Nucleus accumbens (tissue), 56 donors: ENCODE data around the gene MGAT4C.
"Not testable (repeated sequence)": the region's sequence is repeated elsewhere in the genome, so short reads cannot be mapped to it uniquely, and the experiment has no call there.

Experiments
- DNase-seq, 56 donors: peaks; one replicate each; lab custom pipeline; 2025; lab: John Stamatoyannopoulos, UW

Gene MGAT4C

DNA sequence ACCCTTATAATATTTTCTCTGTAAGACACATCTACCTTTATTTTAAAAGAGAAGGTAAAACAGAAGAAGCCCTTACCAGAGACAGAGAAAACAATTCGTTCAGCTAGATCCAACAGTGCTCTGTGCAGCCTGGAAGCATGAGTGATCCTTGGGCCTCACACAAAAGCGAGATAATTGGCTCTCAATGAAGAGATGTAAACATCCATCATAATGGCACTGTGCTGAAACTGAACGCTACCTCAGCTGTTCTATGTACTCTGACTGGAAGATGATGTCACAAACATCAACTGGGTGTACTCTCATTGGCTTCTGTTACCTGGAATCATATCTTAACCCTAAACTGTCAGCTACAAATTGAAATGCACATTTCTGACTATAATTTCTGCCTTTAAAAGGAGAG is at the start of gene MGAT4C:
Gene MGAT4C, minus strand, starts transcription at position 229 of the 400 bp plus-strand sequence.
- peak in 1 of 56 donors; percentile 22 for DNase-seq

- DNase-seq, result not testable (repeated sequence)
Observed at GRCh38 chr12:86296396-86296795, 40.2 kb upstream of the MGAT4C start.

DNA sequence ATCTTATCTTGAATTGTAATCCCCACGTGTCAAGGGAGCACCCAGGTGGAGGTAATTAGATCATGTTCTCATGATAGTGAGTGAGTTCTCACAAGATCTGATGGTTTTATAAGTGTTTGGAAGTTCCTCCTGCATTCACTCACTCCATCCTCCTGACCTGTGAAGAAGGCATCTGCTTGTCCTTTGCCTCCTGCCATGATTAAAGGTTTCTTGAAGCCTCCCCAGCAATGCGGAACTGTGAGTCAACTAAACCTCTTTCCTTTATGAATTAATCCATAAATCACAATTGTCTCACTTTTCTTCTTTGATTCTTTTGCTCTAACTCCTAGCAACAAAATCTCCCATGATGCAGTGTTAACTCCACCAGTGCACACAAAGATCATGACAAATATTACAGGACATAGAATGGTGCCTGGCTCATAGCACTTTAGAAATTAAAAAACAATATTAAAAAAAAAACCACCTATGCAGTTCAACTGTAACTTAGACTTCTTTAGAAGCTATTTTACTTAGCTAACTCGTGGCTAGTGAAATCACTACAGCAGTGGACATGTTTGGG is 37.6 kb upstream of the MGAT4C start:
- DNase-seq, result no peak

DNA sequence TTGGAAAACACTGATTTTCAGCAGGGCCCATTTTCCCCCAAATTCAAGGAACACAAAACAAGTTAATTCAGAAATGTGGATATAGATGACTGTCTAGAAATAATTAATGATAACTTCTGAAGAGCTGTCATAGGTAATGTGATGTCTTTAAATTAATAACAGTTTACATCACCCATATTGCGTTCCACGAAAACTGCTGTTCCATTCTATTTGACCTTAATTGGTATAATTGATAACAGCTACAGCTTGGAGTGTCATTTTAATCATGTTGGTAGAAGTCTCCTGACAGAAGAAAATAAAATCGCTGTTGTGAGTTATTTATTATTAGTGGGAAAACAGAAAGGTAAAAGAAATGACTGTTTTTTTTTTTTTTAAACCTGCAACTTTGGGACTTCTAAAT is 36.3 kb upstream of the MGAT4C start:
- no peak for DNase-seq

- no peak for DNase-seq
Observed at GRCh38 chr12:86290615-86291014, 34.4 kb upstream of the MGAT4C start.

- DNase-seq, result no peak
Observed at GRCh38 chr12:86286119-86286518, 29.9 kb upstream of the MGAT4C start.

- no peak for DNase-seq
Observed at GRCh38 chr12:86283620-86284019, 27.4 kb upstream of the MGAT4C start.

- no peak for DNase-seq
Observed at GRCh38 chr12:86275356-86275755, 19.2 kb upstream of the MGAT4C start.

- no peak for DNase-seq
Observed at GRCh38 chr12:86265329-86265695, 9.1 kb upstream of the MGAT4C start.

DNA sequence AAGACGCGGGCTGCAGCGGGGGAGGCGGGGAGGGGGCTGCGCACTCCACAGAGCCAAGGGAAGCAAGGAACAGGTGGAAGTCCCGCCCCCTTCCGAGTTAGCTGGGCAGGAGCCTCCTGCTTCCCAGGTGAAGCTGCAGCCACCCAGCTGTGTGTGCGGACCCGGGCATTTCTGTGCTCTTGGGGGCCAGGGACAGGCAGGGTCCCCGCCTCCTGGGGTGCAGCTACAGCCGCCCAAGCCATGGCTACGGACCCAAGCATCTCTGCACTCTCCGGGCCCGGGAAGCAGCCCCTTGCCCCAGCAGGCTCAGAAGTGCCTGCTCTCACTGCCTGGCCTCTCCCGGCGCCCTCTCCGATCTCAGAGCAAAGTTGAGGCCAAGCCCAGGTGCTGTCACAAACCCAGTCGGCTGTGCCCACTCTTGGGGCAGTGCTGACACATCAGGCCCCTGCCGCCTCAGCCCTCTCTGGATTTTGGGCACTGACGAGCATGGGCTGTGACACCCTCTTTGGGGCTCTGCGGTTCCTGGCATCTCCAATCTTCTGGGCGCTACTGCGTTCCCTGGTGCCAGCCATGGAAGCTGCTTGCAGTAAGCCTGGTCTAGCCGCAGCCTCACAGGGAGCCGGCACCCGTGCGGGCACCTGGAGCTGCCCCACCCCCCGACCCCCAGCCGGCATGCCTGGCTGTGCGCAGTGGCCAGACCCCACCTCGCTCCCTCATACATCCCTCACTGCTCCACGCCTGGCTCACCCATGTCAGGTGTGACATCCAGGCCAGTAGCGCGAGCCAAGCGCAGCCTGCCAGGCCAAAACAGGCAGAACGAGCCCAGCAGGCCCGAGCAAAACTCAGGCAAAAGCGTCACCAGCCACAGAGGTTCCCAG is 8.5 kb upstream of the MGAT4C start:
- no peak for DNase-seq

GRCh38 chr12:86261578-86261977 is 5.4 kb upstream of the MGAT4C start:
- DNase-seq, result no peak

DNA sequence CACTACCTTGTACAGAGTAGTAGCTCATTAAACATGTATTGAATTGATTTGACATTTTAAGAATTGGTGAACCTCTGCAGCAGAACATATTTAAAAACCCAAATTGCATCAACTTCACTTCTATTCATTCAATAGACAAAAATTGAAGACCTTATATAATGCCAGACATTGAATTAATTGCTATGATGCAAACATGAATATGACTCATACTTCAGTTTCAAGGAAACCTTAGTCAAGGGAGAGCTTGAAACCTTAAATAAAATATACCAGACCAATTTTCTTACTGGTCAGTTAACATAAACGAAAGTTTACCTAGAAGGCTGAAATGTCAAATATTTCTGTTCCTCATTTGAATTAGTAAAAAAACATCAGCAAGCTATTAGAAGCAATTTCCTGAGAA is 5.0 kb upstream of the MGAT4C start:
- DNase-seq, result no peak

DNA sequence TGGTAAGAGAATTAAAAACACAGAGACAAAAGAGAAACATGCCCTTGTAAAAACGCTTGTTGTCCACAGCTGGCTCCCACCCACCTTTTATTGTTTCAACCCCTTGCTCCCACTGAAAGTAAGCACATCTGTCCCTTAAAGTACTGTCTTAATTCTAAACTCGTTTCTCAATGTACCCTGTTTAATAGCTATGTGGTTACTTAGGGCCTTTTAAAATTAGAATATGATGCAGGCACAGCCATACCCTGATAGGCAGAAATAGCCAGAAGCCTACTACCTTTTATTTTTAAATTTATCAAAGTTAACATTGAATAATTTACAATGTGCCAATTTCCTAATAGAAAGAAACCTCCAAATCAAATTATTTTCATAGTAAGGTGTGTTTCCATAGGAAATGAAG is 4.0 kb upstream of the MGAT4C start:
- DNase-seq, result no peak

DNA sequence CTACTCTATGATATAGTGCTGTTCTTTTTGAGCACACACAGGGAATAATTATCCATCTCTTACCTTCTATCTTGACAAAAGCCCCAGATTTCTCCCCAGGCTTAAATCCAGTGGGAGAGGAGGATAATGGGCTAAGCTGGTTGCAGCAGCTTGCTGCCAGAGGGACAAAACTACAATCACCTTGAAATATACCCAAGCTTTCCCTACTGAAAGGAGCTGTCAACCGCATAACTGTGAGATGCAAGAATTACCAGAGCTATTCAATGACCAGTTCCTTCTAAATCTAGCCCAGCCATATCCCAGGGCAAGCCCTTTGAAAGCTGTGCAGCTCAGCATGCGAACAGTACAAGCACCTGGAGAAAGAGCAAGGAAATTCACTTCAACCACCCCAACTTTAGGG is 943 bp upstream of the MGAT4C start:
- no peak for DNase-seq

DNA sequence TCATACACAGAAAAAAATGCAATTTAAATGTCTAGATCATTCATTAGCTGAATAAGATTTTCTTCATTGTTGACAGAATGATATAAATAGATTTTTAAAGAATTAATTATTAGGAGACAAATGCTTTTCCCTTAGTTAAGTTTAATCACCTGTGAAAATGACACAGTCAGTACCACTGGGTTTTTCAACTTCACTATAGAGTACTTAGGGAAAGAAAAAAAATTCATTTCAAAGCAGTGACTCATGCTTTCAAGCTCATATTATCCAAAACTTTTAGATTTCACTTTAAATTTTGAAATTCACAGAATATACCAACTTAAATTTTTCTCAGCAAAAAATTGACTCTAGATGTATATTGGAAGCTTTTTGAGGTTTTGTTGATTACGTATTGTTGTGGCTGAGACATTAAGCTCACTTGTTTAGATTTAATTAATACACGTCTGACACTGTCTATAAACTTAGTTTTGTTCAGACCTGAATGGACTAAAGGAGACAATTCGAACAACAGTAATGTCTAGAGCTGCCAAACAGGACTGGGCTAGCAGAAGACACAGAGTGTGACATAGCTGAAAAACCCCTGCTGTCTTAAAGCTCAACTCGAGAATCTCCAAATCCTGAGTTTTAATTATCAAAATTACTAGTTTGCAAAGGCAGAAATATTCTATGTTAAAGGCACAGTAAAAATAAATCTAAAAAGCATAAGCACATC is 1.6 kb downstream of the MGAT4C start:
- DNase-seq, result no peak

GRCh38 chr12:86249851-86250250 is 6.3 kb downstream of the MGAT4C start:
- DNase-seq, result no peak

GRCh38 chr12:86249276-86249675 is 6.9 kb downstream of the MGAT4C start:
- no peak for DNase-seq

- DNase-seq, result no peak
Observed at GRCh38 chr12:86247871-86248270, 8.3 kb downstream of the MGAT4C start.

GRCh38 chr12:86241600-86241999 is 14.6 kb downstream of the MGAT4C start:
- DNase-seq, result no peak

DNA sequence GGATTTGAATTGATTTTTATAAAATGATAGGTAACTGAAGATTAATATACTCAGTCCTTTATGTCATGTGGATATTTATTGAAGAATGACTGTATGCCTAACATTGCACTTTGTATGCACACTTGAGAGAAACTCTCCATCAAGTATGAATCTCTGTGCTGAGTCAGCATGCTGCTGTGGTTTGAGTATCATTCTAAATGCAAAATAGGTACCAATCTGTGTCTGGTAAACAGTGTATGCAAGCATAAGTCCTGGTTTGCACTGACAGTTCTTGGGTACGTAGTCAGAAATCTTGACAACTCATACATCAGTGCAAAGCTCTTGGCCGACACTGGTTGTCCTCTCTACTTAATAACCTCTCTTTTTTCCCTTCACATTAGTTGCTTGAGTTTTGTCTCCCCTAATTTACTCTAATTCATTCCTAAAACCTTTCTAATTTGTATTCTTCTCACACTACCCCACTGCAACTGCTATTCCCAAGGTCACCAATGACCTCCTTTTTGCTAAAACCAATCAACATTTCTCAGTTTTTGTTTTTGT is 21.8 kb downstream of the MGAT4C start:
- peak in 1 of 56 donors; percentile 14 for DNase-seq

DNA sequence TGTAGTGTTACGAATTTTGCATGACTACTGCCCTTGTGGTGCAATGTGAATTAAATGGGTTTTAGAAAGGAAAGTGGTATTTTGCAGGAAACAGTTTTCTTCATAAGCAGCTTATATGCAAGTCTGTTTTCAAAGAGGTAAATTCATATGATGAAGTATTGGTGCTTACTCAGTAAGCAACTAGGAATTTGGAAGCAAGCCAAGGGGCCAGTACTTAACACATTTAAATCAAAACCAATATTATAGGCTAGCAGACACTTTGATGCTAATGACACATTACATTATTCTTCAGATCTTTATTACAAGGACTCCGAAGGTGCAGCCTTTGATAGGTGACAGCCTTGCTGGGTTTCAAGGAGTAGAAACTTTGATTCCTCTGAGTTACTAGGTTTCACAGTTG is 23.1 kb downstream of the MGAT4C start:
- DNase-seq, result no peak
